GM23248 (cell line): ENCODE measurements around the gene SSR4. TPM values are rescaled to one million over a fixed set of nuclear protein-coding genes. Genes with fewer than 3 reads are reported as not detected.

Source experiments
- DNase-seq: peaks from one replicate; pipeline ENCODE4 v3.0.0-alpha.2; 2015
- H2AFZ ChIP-seq: fragments of 200-600 bp; sonication (generic); 2 replicates; pipeline ENCODE4 v1.6.1; 2016; ENCODE audit warnings: antibody characterized with exemption
- H3F3A ChIP-seq: fragments of 200-600 bp; sonication (generic); 2 replicates; pipeline ENCODE4 v1.6.1; 2016; ENCODE audit warnings: mild to moderate bottlenecking, antibody characterized with exemption, mixed run types; ENCODE audit not compliant: insufficient read depth
- H3K27ac ChIP-seq: fragments of 200-600 bp; sonication (generic); 2 replicates; pipeline ENCODE4 v1.5.1; 2016; ENCODE audit warnings: mild to moderate bottlenecking
- H3K27me3 ChIP-seq: fragments of 200-600 bp; sonication (generic); replicated peaks from 2 replicates; pipeline ENCODE4 v1.6.1; 2016; ENCODE audit warnings: mild to moderate bottlenecking; ENCODE audit not compliant: insufficient read depth
- H3K36me3 ChIP-seq: fragments of 200-600 bp; sonication (generic); 2 replicates; pipeline ENCODE4 v1.6.1; 2016; ENCODE audit warnings: low read depth, mild to moderate bottlenecking
- H3K4me1 ChIP-seq: fragments of 200-600 bp; sonication (generic); 2 replicates; pipeline ENCODE4 v1.6.1; 2016; ENCODE audit warnings: mild to moderate bottlenecking; ENCODE audit not compliant: insufficient read depth
- H3K4me2 ChIP-seq: fragments of 200-600 bp; sonication (generic); one replicate; pipeline ENCODE4 v1.6.1; 2016; ENCODE audit warnings: mild to moderate bottlenecking; ENCODE audit not compliant: unreplicated experiment
- H3K4me3 ChIP-seq: fragments of 200-600 bp; sonication (generic); 2 replicates; pipeline ENCODE4 v1.5.1; 2016; ENCODE audit warnings: mild to moderate bottlenecking
- H3K79me2 ChIP-seq: fragments of 200-600 bp; sonication (generic); 2 replicates; pipeline ENCODE4 v1.6.1; 2016; ENCODE audit warnings: mild to moderate bottlenecking; ENCODE audit not compliant: insufficient read depth
- H3K9ac ChIP-seq: fragments of 200-600 bp; sonication (generic); 2 replicates; pipeline ENCODE4 v1.6.1; 2016; ENCODE audit warnings: mild to moderate bottlenecking
- H3K9me2 ChIP-seq: fragments of 200-600 bp; sonication (generic); 2 replicates; pipeline ENCODE4 v1.6.1; 2016; ENCODE audit warnings: mixed run types, mild to moderate bottlenecking, moderate library complexity; ENCODE audit not compliant: insufficient read depth
- H3K9me3 ChIP-seq: fragments of 200-600 bp; sonication (generic); one replicate; pipeline ENCODE4 v1.6.1; 2017; ENCODE audit warnings: low read depth
- H4K20me1 ChIP-seq: fragments of 200-600 bp; sonication (generic); 2 replicates; pipeline ENCODE4 v1.6.0; 2016; ENCODE audit not compliant: insufficient read depth
- EZH2 ChIP-seq: fragments of 200-600 bp; sonication (generic); IDR thresholded peaks from 2 replicates; pipeline ENCODE4 v1.6.1; 2018; ENCODE audit warnings: antibody characterized with exemption, mild to moderate bottlenecking; ENCODE audit not compliant: insufficient read depth, poor library complexity, severe bottlenecking
- EZH2phosphoT487 ChIP-seq: fragments of 200-600 bp; sonication (generic); IDR thresholded peaks from 2 replicates; pipeline ENCODE4 v1.6.1; 2018; ENCODE audit warnings: antibody characterized with exemption, moderate library complexity, mild to moderate bottlenecking, low read depth; ENCODE audit not compliant: insufficient read depth
- WGBS, 2 experiments: methylation state at CpG; one replicate each; pipeline ENCODE4 v1.1.6; 2015 to 2017; ENCODE audit warnings: low lambda C conversion rate in 2 of 2, low coverage in 1 of 2; ENCODE audit errors: missing lambda C conversion rate in 2 of 2; 5-methylcytosine and 5-hydroxymethylcytosine counted together
- in situ Hi-C: fragments of 300-500 bp; cut with MboI; formaldehyde crosslinking; loops from 2 replicates; pipeline ENCODE4 v1.15.0; 2020
- polyA plus RNA-seq: library from polyadenylated mRNA; unstranded; fragments of >200 nt; fragmentation: Nextera tagmentation; extraction: Ambion mirVana; gene quantifications from 2 replicates; pipeline ENCODE4 v1.2.1, GENCODE V29; 2016
- total RNA-seq: library from RNA; depleted of rRNA; stranded (reverse); fragments of >200 nt; shearing (Covaris generic); gene quantifications from 2 replicates; pipeline ENCODE4 v1.2.3, GENCODE V29; 2014

The SSR4 gene
- total and polyA plus RNA-seq, 2 experiments from 2014 or later: 295 to 568 TPM

- H3K4me2 ChIP-seq: no peak overlapping the region
- TF ChIP-seq EZH2 (no peak), EZH2phosphoT487 (no peak)
- no peaks in the 10 kb centered on the region for H3F3A ChIP-seq
- no peaks in the 10 kb centered on the region for H4K20me1 ChIP-seq
- no peak for DNase-seq
- 88 to 95% methylated on average over 10 to 20 of the region's 34 CpGs for WGBS, 2 experiments
- H3K27ac ChIP-seq: no peak overlapping the region
- no peak overlapping the region for H3K9ac ChIP-seq
- H3K27me3 ChIP-seq: no peaks in the 10 kb centered on the region
- H3K79me2 ChIP-seq: no peaks in the 10 kb centered on the region
- H3K9me2 ChIP-seq: no peaks in the 10 kb centered on the region
- in situ Hi-C loops: no loop called here
- H3K4me1 ChIP-seq: no peaks in the 10 kb centered on the region
- no peaks in the 10 kb centered on the region for H3K9me3 ChIP-seq
- no peaks in the 10 kb centered on the region for H3K36me3 ChIP-seq
- H3K4me3 ChIP-seq: no peak overlapping the region
- no peak overlapping the region for H2AFZ ChIP-seq
Observed at GRCh38 chrX:153777261-153778090, 17.0 kb upstream of the SSR4 start.

- DNase-seq: no peak
- H3K27me3 ChIP-seq: no peaks in the 10 kb centered on the region
- no peak for TF ChIP-seq EZH2
- no peak for TF ChIP-seq EZH2phosphoT487
- H3K9me2 ChIP-seq: no peaks in the 10 kb centered on the region
- in situ Hi-C loops: no loop called here
- no peaks in the 10 kb centered on the region for H3K36me3 ChIP-seq
- no peaks in the 10 kb centered on the region for H3K4me1 ChIP-seq
- H3K4me2 ChIP-seq: no peak overlapping the region
- no peak overlapping the region for H3K9ac ChIP-seq
- H3K27ac ChIP-seq: no peak overlapping the region
- no peaks in the 10 kb centered on the region for H3K9me3 ChIP-seq
- H2AFZ ChIP-seq: no peak overlapping the region
- WGBS, 2 experiments: 73 to 85% methylated on average over 8 to 9 of the region's 17 CpGs
- H3K79me2 ChIP-seq: no peaks in the 10 kb centered on the region
- H3K4me3 ChIP-seq: no peak overlapping the region
- H3F3A ChIP-seq: no peaks in the 10 kb centered on the region
- no peaks in the 10 kb centered on the region for H4K20me1 ChIP-seq
Observed at GRCh38 chrX:153778181-153778580, 16.3 kb upstream of the SSR4 start.

DNA sequence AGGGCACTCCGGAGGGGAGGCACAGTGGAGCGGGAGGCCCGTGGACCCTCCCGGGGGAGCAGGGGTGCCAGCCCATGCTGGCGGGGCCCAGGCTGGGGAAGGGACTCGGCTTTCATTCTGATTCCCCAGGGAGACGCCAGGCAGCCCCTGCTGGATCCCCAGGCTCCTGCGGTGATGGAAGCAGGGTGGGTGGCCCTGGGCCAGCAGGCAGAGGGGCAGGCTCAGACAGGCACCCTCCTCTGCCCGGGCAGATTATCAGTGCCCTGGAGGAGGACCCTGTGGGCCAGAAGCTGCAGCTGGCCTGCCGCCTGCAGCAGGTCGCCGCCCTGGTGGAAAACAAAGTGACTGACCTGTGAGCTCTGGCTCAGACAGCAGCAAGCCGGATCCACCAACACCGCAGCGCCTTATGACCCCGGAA, 15.8 kb upstream of the SSR4 start:
- 100% methylated on average over 1 of the region's 16 CpGs; no CpG with 5 or more reads in 1 of the 2 experiments for WGBS, 2 experiments

GRCh38 chrX:153779891-153780677, 14.4 kb upstream of the SSR4 start:
- WGBS, 2 experiments: 92 to 93% methylated on average over 16 to 17 of the region's 18 CpGs
- DNase-seq: no peak
- Histone ChIP-seq H3K9me2 (no peaks in the 10 kb centered on the region), H3F3A (no peaks in the 10 kb centered on the region), H3K4me2 (no peak overlapping the region), H3K4me3 (no peak overlapping the region), H3K27ac (no peak overlapping the region), H3K36me3 (no peaks in the 10 kb centered on the region), H2AFZ (no peak overlapping the region), H3K9ac (no peak overlapping the region), H4K20me1 (no peaks in the 10 kb centered on the region), H3K79me2 (no peaks in the 10 kb centered on the region), H3K4me1 (no peaks in the 10 kb centered on the region), H3K9me3 (no peaks in the 10 kb centered on the region), H3K27me3 (no peaks in the 10 kb centered on the region)
- in situ Hi-C loops: no loop called here
- TF ChIP-seq EZH2phosphoT487 (no peak), EZH2 (no peak)

More for the DNA sequence above, 15.8 kb upstream of the SSR4 start:
- Histone ChIP-seq H3K27ac (no peak overlapping the region), H3K27me3 (no peaks in the 10 kb centered on the region), H3K36me3 (no peaks in the 10 kb centered on the region), H3K9me2 (no peaks in the 10 kb centered on the region), H2AFZ (no peak overlapping the region), H3K4me2 (no peak overlapping the region), H3K9ac (no peak overlapping the region), H3K4me3 (no peak overlapping the region), H3F3A (no peaks in the 10 kb centered on the region), H3K9me3 (no peaks in the 10 kb centered on the region), H4K20me1 (no peaks in the 10 kb centered on the region), H3K4me1 (no peaks in the 10 kb centered on the region), H3K79me2 (no peaks in the 10 kb centered on the region)
- in situ Hi-C loops: no loop called here
- TF ChIP-seq EZH2 (no peak), EZH2phosphoT487 (no peak)
- DNase-seq: no peak
